ENCODE measurements around the gene BIRC5.
"Not testable (repeated sequence)": the region's sequence is repeated elsewhere in the genome, so short reads cannot be mapped to it uniquely, and the experiment has no call there.

Gene BIRC5

DNA sequence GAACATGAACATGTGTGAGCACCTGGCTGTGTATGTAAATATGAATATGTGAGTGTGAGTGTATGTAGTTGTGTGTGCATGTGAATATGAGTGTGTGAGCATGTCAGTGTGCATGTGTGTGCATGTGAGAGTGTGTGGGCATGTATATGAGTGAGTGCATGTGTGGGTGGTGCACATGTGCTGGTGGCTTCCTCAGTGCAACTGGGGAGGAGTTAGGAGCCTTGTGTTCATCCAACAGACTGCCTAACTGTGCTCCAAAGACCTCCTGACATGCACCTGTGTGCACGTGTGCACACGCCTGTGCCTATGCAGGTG, 18.8 kb downstream of the BIRC5 start:
- H3K9me3 ChIP-seq: no peaks in the 10 kb centered on the region

GRCh38 chr17:78233678-78234077, 19.6 kb downstream of the BIRC5 start:
- Histone ChIP-seq H3K4me1 (peaks cover 0 to 8% (median 2%) of the 10 kb centered on the region in 4 donors), H3K36me3 (no peaks in the 10 kb centered on the region), H3K27ac (no peak overlapping the region), H3K4me3 (no peak overlapping the region), H3K9me3 (no peaks in the 10 kb centered on the region), H3K27me3 (peaks cover 0 to 49% of the 10 kb centered on the region in 2 donors)
- TF ChIP-seq, protein P1, sequence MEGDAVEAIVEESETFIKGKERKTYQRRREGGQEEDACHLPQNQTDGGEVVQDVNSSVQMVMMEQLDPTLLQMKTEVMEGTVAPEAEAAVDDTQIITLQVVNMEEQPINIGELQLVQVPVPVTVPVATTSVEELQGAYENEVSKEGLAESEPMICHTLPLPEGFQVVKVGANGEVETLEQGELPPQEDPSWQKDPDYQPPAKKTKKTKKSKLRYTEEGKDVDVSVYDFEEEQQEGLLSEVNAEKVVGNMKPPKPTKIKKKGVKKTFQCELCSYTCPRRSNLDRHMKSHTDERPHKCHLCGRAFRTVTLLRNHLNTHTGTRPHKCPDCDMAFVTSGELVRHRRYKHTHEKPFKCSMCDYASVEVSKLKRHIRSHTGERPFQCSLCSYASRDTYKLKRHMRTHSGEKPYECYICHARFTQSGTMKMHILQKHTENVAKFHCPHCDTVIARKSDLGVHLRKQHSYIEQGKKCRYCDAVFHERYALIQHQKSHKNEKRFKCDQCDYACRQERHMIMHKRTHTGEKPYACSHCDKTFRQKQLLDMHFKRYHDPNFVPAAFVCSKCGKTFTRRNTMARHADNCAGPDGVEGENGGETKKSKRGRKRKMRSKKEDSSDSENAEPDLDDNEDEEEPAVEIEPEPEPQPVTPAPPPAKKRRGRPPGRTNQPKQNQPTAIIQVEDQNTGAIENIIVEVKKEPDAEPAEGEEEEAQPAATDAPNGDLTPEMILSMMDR (IDR thresholded peaks at IDR 0.05): no peak
- intact Hi-C loops (cut with DNase I; ENCODE audit: low total_unique reads): no loop called here
- no peak for DNase-seq

More for the DNA sequence above, 18.8 kb downstream of the BIRC5 start:
- H3K4me3 ChIP-seq: no peak overlapping the region
- TF ChIP-seq, protein P1 (IDR thresholded peaks at IDR 0.05): no peak
- H3K4me1 ChIP-seq: peaks cover 0 to 8% (median 2%) of the 10 kb centered on the region in 4 donors
- H3K27me3 ChIP-seq: peaks cover 0 to 49% of the 10 kb centered on the region in 2 donors
- no peak overlapping the region for H3K27ac ChIP-seq
- no peaks in the 10 kb centered on the region for H3K36me3 ChIP-seq
- intact Hi-C loops (cut with DNase I; ENCODE audit: low total_unique reads): no loop called here
- DNase-seq: no peak

DNA sequence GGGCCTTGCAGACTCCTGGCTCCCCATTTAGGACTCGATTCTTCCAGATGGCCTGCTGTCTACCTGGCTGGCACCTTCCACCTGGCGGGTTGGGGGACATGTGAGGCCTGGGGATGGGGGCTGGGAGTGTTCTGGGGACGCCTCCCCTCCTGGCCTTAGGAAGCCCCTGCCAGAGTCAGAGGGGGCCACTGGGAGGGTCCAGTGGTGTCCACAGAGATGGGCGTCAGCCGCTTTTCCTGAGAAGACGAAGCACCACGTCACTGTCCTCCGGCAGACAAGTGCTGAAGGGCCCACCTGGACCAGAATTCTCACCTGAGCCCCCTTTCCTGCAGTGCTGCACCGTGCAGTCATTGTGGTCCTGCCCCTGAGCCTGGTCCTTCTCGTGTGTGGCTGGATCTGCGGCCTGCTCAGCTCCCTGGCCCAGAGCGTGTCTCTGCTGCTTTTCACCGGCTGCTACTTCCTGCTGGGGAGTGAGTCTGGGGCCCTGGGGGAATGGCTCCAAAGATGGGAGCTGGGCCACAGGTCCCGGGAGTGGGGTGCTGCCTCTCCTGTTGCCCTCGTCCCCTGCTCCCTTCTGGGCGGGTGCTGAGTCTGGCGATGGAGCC, 20.3 kb downstream of the BIRC5 start:
- Histone ChIP-seq H3K27ac (no peak overlapping the region), H3K9me3 (no peaks in the 10 kb centered on the region)

GRCh38 chr17:78235022-78235421, 21.0 kb downstream of the BIRC5 start:
- H3K4me3 ChIP-seq, H3K27ac ChIP-seq: not testable (repeated sequence)

More for the DNA sequence above, 20.3 kb downstream of the BIRC5 start:
- H3K4me3 ChIP-seq: no peak overlapping the region
- H3K36me3 ChIP-seq: no peaks in the 10 kb centered on the region
- peaks cover 0 to 8% (median 2%) of the 10 kb centered on the region in 4 donors for H3K4me1 ChIP-seq
- intact Hi-C loops (cut with DNase I; ENCODE audit: low total_unique reads): no loop called here
- H3K27me3 ChIP-seq: peaks cover 0 to 49% of the 10 kb centered on the region in 2 donors
- TF ChIP-seq, protein P1 (IDR thresholded peaks at IDR 0.05): no peak
- DNase-seq: no peak

DNA sequence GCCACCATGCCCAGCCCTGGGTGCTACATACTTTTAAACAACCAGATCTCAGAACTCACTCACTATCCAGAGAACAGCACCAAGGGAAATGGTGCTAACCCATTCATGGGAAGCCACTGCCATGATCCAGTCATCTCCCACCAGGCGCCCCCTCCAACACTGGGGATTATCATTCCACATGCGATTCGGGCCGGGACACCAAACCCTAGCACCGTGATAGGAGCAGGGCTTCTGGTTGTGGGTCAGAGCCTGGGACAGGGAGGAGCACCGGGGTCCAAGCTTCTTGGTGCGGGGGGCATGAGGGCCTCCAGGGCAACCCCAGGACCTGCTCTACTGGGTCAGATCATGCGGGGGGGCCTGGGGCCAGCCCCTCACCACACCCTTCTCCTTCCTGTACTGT, 21.8 kb downstream of the BIRC5 start:
- Histone ChIP-seq H3K4me1 (peaks cover 0 to 8% (median 2%) of the 10 kb centered on the region in 4 donors), H3K27ac (no peak overlapping the region), H3K27me3 (peaks cover 0 to 39% of the 10 kb centered on the region in 2 donors), H3K9me3 (no peaks in the 10 kb centered on the region), H3K4me3 (no peak overlapping the region), H3K36me3 (no peaks in the 10 kb centered on the region)
- TF ChIP-seq, protein P1 (IDR thresholded peaks at IDR 0.05): no peak
- DNase-seq: no peak
- intact Hi-C loops (cut with DNase I; ENCODE audit: low total_unique reads): no loop called here

More at GRCh38 chr17:78235022-78235421, 21.0 kb downstream of the BIRC5 start:
- H3K36me3 ChIP-seq; H3K9me3 ChIP-seq; DNase-seq; intact Hi-C loops (cut with DNase I; ENCODE audit: low total_unique reads); H3K4me1 ChIP-seq: not testable (repeated sequence)
- peaks cover 0 to 47% of the 10 kb centered on the region in 2 donors for H3K27me3 ChIP-seq

DNA sequence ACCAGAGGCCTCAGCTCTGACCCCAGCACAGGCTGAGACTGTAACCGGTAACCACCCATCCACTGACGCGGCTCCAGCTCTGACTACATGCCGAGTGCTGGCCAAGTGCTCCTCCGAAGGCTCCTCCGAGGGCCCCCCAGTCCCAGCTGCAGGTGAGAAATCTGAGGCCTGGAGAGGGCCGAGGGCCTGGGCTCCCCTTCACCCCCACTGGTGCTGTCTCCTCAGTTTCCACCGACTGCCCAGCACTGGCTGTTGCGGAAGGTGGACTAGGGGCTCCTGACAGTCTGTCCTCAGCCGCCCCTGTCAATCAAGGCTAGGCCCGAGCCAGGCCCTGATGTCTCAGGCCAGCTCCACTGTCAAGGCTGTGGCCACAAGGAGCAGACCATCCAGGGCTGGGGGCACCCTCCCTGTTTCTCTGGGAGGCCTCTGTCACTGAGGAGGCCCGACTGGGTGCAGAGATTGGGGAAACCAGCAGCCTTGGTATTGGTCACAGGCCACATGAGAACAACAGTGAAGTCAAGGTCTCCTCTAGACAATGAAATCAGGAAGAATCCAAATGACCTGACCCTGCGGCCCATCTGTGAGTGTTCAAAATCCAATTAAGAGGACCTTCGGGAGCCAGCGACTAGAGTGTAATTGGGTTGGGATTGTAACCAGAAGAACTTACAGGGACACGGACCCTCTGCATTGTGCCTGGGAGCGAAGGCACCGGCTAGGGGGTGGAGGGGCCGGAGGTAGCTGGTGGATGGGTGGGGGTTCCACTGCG, 22.5 kb downstream of the BIRC5 start:
- Histone ChIP-seq H3K27me3 (peaks cover 0 to 32% of the 10 kb centered on the region in 2 donors), H3K9me3 (no peaks in the 10 kb centered on the region), H3K36me3 (no peaks in the 10 kb centered on the region), H3K4me1 (peaks cover 0 to 7% (median 2%) of the 10 kb centered on the region in 4 donors), H3K4me3 (no peak overlapping the region), H3K27ac (no peak overlapping the region)
- intact Hi-C loops (cut with DNase I; ENCODE audit: low total_unique reads): no loop called here
- no peak for DNase-seq
- TF ChIP-seq, protein P1 (IDR thresholded peaks at IDR 0.05): no peak
